HG03045 (cell line): ENCODE measurements around the gene SSBP3.

Experiments
- ATAC-seq: cut with Tn5 transposase; IDR thresholded peaks from one replicate; pipeline ENCODE4 v1.9.1; 2021; ENCODE audit warnings: mild to moderate bottlenecking, moderate library complexity; ENCODE audit not compliant: unreplicated experiment

Gene SSBP3

DNA sequence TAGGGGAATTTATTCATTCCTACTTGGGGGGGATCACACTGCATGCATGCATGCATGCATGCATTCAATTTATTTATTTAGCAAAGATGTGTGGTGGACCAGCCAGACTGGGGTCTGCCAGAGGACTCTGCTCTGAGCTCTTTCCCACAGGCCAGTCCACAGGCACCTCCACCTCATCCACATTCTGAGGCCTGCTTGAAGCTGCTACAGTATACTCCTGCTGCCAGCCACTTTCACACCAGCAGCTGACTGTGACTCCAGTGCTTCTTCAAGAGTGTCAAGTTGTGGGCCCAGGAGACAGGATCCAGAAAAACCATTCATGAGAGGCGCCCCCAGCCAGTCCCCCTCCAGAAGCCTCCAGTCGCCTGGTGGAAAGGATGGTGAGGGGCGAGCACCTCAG lies 30.9 kb downstream of the SSBP3 start:
- ATAC-seq: no peak

- ATAC-seq: no peak
Observed at GRCh38 chr1:54374766-54375165, 31.4 kb downstream of the SSBP3 start.

- ATAC-seq: no peak
Observed at GRCh38 chr1:54372978-54373377, 33.2 kb downstream of the SSBP3 start.

GRCh38 chr1:54371942-54372275 lies 34.3 kb downstream of the SSBP3 start:
- ATAC-seq: no peak

GRCh38 chr1:54371038-54371941 lies 34.9 kb downstream of the SSBP3 start:
- ATAC-seq: no peak

DNA sequence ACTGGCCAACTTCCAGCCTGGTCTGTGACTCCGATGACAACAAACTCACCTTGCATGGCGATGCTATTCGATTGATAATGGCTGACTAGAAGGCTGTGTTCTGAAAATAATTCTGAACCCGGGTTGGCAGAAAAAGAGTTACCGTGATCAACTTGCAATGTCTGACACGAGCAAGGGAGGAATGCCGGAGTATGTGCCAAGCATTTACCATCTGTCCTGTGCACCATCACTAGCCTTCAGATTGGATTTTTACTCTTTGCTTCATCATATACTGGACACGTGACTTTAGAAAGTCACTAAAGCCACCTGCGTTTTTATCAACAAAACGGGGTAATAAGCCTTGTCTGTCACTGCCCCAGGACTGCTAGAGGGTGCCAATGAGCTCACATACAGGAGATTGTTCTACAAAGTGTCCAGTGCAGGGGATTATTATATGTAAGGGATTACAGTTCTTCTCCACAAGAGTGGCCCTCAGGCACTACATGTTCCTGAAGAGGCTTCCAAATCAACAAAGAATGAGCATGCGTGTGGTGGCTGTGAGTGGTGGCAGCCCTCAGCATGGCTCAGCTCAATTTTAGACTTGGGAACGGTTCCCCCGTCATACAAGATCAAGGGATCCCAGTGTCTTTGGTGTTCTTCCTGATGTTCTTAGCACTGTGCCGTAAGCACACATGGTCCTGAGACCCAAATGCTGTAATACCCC lies 35.8 kb downstream of the SSBP3 start:
- ATAC-seq: no peak

DNA sequence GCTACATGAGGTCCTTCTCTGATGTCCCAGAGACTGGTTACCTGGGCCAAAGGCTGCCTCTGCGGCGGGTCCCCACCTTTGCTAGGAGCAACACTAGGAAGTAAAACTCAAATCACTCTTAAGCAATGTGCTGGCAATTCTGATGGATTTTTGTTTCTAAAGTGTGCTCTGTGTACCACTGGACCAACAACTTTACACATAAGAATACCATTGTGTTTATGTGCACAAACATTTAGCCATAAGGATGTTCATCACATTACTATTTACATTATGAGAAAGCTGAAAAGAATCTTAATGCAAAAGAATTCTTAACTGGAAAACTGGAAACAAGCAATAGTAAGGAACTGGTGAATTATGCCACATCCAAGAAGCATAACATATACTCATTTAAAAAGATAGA lies 38.6 kb downstream of the SSBP3 start:
- ATAC-seq: no peak

- no peak for ATAC-seq
Observed at GRCh38 chr1:54365847-54366246, 40.3 kb downstream of the SSBP3 start.

- ATAC-seq: no peak
Observed at GRCh38 chr1:54365398-54365797, 40.8 kb downstream of the SSBP3 start.

- ATAC-seq: no peak
Observed at GRCh38 chr1:54364995-54365394, 41.2 kb downstream of the SSBP3 start.

DNA sequence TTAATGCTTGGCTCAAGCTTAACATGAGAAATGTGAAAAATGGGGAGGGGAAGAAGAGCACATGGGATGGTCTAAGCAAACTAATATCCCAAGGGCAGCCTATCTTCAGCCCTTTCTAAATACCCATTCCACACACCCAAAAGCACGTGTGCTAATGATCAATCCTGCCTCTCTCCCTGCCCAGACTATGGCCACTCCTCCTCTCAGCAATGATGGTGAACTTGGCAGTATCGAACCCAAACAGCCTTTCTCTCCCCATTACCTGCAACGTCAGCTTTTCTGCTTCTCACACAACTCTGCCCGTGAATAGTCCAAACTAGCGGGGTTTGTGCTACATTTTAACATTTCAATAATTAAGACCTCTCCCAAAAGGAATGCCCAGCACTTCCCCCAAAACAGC lies 41.6 kb downstream of the SSBP3 start:
- no peak for ATAC-seq

DNA sequence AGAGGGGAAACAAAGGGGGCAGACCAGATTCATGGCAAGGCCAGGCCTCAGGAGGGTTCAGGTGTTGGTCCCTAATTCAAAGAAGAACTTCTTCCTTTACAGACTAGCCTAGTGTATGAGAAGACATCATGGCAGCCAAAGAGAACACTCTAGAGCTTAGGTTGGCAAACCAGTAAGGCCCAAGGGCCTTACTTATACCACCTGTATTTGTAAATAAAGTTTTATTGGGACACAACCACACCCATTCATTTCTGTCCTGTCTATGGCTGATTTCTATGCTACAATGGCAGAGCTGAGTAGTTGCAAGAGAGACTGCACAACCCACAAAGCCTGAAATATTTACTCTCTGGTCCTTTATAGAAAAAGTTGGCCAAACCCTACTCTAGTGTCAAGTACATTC lies 42.3 kb downstream of the SSBP3 start:
- no peak for ATAC-seq

DNA sequence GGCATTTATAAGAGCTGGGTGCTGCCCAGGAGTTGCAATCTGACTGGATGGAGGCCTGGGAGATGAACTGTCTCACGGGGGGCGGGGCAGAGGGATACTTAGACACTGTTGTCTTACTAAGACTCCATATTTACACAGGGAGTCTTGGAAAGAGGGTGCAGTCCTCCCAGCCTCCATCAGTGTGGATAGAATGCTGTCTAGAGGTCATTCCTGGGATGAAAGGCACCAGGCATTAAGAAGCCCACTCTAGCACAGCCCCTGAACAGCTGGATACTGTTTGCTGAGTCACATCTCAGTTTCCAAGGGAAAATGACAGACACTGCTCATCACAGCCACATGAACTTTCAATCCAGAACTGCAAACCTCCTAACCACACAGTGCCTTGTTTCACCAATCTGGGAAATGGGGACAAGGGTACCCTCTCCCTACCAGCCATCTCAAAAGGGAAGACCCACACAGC lies 43.3 kb downstream of the SSBP3 start:
- no peak for ATAC-seq

DNA sequence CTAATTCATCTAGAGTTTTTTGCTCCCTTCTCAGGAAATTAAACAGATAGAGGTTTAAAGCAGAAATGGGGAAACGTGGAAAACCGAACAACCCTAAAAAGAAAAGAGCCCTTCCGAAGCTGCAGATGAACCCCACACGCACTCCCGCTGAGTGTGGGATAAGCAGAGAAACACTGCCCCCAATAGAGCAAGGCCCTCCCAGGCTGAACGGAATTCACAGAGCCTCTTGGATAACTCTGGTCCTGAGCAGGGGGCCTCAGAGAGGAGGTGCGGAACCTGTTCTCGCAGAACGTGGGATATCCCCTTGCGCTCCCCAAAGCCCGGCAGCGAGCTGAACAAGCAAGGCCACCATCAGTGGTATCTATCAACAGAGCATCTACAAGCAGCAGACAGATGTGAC lies 44.9 kb downstream of the SSBP3 start:
- no peak for ATAC-seq

DNA sequence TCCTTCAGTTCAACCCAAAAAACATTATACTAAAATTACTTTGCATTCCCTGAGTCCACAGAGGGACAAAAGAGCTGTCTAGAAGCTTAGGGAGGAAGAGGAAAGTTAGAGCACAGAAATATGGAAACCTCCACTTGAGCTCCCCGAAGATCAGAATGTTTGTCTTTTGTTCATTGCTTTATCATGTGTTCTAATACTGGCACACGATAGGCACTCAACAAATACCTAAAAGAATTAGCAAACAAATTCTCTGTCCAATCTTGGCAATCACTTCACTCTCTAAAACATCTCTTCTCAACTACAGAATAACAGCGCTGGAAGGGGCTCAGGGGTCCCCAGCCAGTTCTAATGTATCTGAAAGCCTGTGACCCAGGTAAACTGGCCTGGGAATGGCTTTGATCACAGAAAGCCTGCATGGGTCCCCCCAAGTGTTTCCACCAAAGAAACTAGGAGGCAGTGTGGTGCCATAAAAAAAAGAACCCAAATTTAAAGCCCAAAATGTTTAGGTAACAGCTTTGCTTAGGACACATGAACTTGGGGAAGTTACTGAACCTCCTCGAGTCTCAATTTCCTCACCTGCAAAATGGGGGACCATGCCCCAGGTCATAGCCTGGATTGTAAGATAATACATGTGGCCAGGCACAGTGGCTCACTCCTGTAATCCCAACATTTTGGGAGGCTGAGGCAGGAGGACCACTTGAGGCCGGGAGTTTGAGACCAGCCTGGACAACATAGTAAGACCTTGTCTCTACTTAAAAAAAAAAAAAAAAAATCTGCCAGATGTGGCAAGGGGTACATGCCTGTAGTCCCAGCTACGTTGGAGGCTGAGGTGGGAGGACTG lies 45.8 kb downstream of the SSBP3 start:
- ATAC-seq: no peak

DNA sequence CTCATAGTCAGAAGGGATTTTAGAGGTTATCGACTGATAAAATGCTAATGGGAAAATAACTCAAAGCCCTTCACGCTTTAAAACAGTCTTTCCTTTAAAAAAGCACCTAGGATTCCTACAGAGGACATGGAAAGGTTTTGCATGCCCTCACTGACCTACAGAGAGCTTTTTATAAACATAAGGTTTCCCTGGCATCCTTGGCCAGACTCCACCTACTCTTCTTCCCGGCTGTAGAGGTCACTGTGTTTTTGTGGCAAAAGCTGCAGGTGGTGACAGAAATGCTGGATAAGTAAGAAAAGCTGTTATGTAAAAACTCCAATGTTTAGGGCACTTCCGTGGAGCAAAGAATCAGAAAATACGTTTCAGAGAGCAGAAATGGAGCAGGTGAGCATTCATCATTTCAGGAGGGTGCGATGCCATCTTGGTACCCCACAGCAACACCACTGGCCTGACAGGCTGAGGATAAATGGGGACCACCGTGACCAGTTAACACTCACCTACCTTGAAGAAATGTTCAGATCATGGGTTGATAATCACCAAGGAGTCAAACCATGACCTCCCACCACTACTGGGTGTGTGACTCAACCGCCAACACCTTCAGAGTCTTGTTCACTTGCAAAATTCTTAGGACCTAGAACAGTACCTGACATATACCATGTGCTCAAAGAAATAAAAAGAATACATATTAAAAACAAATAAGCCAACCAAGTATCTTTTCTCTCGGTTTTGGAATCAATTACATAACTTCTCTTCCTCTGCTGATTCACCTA lies 46.6 kb downstream of the SSBP3 start:
- ATAC-seq: no peak

- ATAC-seq: no peak
Observed at GRCh38 chr1:54358503-54359168, 47.6 kb downstream of the SSBP3 start.

DNA sequence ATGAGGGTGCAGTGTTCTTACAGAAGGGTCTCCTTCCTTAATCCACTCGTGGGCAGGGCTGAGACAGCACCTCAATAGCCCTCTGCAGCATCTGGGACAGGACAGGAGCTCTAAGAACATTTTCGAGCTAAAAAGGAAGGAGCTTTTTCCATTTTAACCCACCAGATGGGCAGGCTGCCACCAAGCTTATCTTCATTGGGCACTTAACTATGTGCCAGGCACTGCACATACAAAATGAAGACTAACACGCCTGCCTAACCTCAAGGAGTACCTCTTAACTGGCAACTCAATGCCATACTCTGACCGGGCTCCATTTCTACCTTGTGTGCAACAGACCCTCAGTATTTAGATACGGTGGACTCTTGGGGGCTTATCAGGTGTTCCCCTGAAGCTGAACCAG lies 48.2 kb downstream of the SSBP3 start:
- no peak for ATAC-seq

GRCh38 chr1:54356680-54357147 lies 49.5 kb downstream of the SSBP3 start:
- ATAC-seq: no peak
